ENCODE results near the gene ZNF516. TPM values are rescaled to one million over a fixed set of nuclear protein-coding genes. Genes with fewer than 3 reads are reported as not detected.

ZNF516 gene
- polyA plus RNA-seq, 3 donors = 5.0 to 41.9 (median 8.6) TPM

- no peaks in the 10 kb centered on the region for H3K9me3 ChIP-seq (replicated peaks in 1 of 2; ENCODE audit: control insufficient read depth in 1 of 2, insufficient read depth in 1 of 2, low read length in 2 of 2)
- TF ChIP-seq CTCF (IDR thresholded peaks at IDR 0.05) = no peak
- peak overlapping the region in 4 of 7 donors; percentile 51 to 78 (median 68) for H3K27ac Mint-ChIP-seq
- no peaks in the 10 kb centered on the region for H3K4me1 ChIP-seq (ENCODE audit: control insufficient read depth in 1 of 2, insufficient read depth in 2 of 2, low read length in 2 of 2)
- peak overlapping the region in 1 of 2 donors; percentile 29 for H3K27ac ChIP-seq (ENCODE audit: low read depth in 1 of 2, low read length in 2 of 2)
- no peak overlapping the region for H3K4me2 ChIP-seq (replicated peaks; ENCODE audit: extremely low read depth, low read length, poor library complexity, severe bottlenecking)
- no peak overlapping the region for H3K4me3 ChIP-seq (replicated peaks in 1 of 3; ENCODE audit: low read depth in 2 of 3, low read length in 3 of 3)
- peaks cover 74 to 98% of the 10 kb centered on the region in 2 donors for H3K36me3 Mint-ChIP-seq
- peaks cover 28% of the 10 kb centered on the region for H3K4me1 Mint-ChIP-seq
- no peaks in the 10 kb centered on the region for H3K27me3 ChIP-seq (ENCODE audit: control insufficient read depth in 2 of 2, insufficient read depth in 2 of 2, low read length in 2 of 2)
- H3K9me3 Mint-ChIP-seq = peaks cover 0 to 1% (median 0%) of the 10 kb centered on the region in 7 donors
- peaks cover 100% of the 10 kb centered on the region for H4K20me1 ChIP-seq (ENCODE audit: insufficient read depth, low read length)
- H3K27me3 Mint-ChIP-seq (ENCODE audit: low read depth in 3 of 3) = peaks cover 0 to 3% (median 0%) of the 10 kb centered on the region in 3 donors
- peaks cover 69 to 100% of the 10 kb centered on the region in 2 donors for H3K36me3 ChIP-seq (replicated peaks in 1 of 2; ENCODE audit: control insufficient read depth in 1 of 2, insufficient read depth in 2 of 2, low read length in 2 of 2)
- intact Hi-C loops (cut with micrococcal nuclease) = no loop called here
- 96% methylated on average over 16 of the region's 16 CpGs for WGBS (ENCODE audit: insufficient coverage)
- H2AFZ ChIP-seq (ENCODE audit: insufficient read depth, low read depth, low read length, poor library complexity, severe bottlenecking) = no peak overlapping the region
- peaks cover 100% of the 10 kb centered on the region for H3K79me2 ChIP-seq (ENCODE audit: insufficient read depth, low read length)
- DNase-seq = no peak
- no peak overlapping the region for H3K4me3 Mint-ChIP-seq
- H3K9ac ChIP-seq (ENCODE audit: insufficient read depth, low read length, poor library complexity, severe bottlenecking) = no peak overlapping the region
These were observed 58.7 kb downstream of the ZNF516 start for GRCh38 chr18:76436342-76436741.

GRCh38 chr18:76435316-76435989 is 59.6 kb downstream of the ZNF516 start:
- Histone ChIP-seq H3K4me2 (replicated peaks; ENCODE audit: extremely low read depth, low read length, poor library complexity, severe bottlenecking) (no peak overlapping the region), H3K36me3 (replicated peaks in 1 of 2; ENCODE audit: control insufficient read depth in 1 of 2, insufficient read depth in 2 of 2, low read length in 2 of 2) (peaks cover 62 to 96% of the 10 kb centered on the region in 2 donors), H3K27ac (ENCODE audit: low read depth in 1 of 2, low read length in 2 of 2) (peak overlapping the region in 1 of 2 donors; percentile 43), H3K27me3 (ENCODE audit: control insufficient read depth in 2 of 2, insufficient read depth in 2 of 2, low read length in 2 of 2) (no peaks in the 10 kb centered on the region), H3K9ac (ENCODE audit: insufficient read depth, low read length, poor library complexity, severe bottlenecking) (no peak overlapping the region), H3K79me2 (ENCODE audit: insufficient read depth, low read length) (peaks cover 100% of the 10 kb centered on the region), H3K4me3 (replicated peaks in 1 of 3; ENCODE audit: low read depth in 2 of 3, low read length in 3 of 3) (no peak overlapping the region), H4K20me1 (ENCODE audit: insufficient read depth, low read length) (peaks cover 100% of the 10 kb centered on the region), H3K4me1 (ENCODE audit: control insufficient read depth in 1 of 2, insufficient read depth in 2 of 2, low read length in 2 of 2) (no peaks in the 10 kb centered on the region), H2AFZ (ENCODE audit: insufficient read depth, low read depth, low read length, poor library complexity, severe bottlenecking) (no peak overlapping the region), H3K9me3 (replicated peaks in 1 of 2; ENCODE audit: control insufficient read depth in 1 of 2, insufficient read depth in 1 of 2, low read length in 2 of 2) (no peaks in the 10 kb centered on the region)
- peaks cover 0 to 1% (median 0%) of the 10 kb centered on the region in 7 donors for H3K9me3 Mint-ChIP-seq
- peaks cover 0 to 3% (median 0%) of the 10 kb centered on the region in 3 donors for H3K27me3 Mint-ChIP-seq (ENCODE audit: low read depth in 3 of 3)
- peaks cover 68 to 89% of the 10 kb centered on the region in 2 donors for H3K36me3 Mint-ChIP-seq
- 93% methylated on average over 16 of the region's 17 CpGs for WGBS (ENCODE audit: insufficient coverage)
- peak overlapping the region in 6 of 7 donors; percentile 12 to 83 (median 62) for H3K27ac Mint-ChIP-seq
- no peak for TF ChIP-seq CTCF (IDR thresholded peaks at IDR 0.05)
- no peak for DNase-seq
- H3K4me3 Mint-ChIP-seq = no peak overlapping the region
- intact Hi-C loops (cut with micrococcal nuclease) = no loop called here
- peaks cover 30% of the 10 kb centered on the region for H3K4me1 Mint-ChIP-seq
